ENCODE results near the gene FTCD.

The FTCD gene

DNA sequence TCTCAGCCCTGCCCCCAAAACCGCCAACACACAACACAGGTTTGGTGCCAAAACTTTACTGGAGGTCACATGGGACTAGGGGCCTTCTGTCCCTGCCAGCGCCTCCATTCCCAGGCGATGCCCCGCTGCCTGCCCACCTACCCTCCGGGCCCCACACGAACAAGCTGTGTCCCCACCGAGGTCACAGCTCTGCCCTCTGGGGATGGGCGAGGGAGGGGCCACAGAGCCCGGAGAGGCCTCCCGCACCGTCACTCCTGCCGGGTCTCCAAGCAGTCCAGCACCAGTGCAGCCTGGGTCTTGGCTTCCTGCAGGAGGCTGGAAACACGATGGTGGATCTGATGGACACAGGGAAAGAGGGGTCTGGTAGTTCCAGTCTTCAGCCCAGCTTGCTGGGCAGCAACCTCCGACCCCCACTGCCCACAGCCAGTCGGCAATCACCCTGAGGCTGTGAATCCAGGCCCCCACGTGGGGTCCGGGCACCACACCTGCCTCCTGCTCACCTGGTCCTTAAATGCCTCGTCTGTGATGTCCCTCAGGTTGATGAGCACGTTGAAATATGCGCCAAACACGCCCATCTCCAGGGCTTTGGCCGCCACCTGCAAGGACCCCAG, 18.5 kb downstream of the FTCD start:
- DNase-seq = no peak

DNA sequence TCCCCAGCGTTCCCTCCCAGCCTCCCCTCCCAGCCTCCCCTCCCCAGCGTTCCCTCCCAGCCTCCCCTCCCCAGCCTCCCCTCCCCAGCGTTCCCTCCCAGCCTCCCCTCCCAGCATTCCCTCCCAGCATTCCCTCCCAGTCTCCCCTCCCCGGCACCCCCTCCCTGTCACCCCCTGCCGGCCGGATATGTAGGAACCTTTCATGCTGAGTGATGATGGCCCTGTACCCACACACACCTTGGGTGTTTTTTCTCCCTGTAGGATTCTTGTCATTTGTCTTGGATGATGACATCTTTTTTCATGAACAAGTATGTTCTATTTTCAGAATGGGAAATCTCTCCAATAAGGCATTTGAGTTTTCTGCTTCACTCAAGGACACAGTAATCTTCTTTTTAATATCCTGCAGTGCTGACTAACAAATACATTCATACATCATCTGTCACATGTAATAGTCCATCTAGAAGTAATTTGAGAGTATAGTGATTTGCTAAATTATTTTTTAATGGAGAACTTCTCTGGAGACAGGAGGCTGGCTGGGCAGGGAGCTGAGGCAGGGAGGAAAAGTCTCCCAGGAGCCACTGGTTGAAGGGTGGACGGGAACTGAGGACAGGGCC, 19.5 kb downstream of the FTCD start:
- DNase-seq = no peak

DNA sequence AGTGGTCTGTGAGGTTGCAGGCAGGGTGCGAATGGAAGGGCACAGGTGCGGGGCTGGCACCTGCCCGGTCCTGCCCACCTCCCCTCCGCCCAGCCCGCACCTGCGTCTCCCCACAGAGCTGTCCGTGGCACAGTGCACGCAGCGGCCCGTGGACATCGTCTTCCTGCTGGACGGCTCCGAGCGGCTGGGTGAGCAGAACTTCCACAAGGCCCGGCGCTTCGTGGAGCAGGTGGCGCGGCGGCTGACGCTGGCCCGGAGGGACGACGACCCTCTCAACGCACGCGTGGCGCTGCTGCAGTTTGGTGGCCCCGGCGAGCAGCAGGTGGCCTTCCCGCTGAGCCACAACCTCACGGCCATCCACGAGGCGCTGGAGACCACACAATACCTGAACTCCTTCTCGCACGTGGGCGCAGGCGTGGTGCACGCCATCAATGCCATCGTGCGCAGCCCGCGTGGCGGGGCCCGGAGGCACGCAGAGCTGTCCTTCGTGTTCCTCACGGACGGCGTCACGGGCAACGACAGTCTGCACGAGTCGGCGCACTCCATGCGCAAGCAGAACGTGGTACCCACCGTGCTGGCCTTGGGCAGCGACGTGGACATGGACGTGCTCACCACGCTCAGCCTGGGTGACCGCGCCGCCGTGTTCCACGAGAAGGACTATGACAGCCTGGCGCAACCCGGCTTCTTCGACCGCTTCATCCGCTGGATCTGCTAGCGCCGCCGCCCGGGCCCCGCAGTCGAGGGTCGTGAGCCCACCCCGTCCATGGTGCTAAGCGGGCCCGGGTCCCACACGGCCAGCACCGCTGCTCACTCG, 23.3 kb downstream of the FTCD start:
- no peak for DNase-seq

DNA sequence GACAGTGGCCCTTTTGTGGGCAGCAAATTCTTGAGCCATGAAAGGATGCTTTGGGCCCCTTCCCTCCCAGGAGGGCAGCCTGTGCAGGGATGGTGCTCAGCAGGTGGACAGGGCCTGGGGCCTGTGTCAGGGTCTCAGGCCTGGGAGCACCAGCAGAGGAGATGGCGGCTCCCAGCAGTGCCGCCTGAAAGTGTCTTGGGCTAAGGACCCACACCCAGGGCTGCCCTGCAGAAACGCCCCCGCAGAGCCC, 23.9 kb downstream of the FTCD start:
- no peak for DNase-seq

DNA sequence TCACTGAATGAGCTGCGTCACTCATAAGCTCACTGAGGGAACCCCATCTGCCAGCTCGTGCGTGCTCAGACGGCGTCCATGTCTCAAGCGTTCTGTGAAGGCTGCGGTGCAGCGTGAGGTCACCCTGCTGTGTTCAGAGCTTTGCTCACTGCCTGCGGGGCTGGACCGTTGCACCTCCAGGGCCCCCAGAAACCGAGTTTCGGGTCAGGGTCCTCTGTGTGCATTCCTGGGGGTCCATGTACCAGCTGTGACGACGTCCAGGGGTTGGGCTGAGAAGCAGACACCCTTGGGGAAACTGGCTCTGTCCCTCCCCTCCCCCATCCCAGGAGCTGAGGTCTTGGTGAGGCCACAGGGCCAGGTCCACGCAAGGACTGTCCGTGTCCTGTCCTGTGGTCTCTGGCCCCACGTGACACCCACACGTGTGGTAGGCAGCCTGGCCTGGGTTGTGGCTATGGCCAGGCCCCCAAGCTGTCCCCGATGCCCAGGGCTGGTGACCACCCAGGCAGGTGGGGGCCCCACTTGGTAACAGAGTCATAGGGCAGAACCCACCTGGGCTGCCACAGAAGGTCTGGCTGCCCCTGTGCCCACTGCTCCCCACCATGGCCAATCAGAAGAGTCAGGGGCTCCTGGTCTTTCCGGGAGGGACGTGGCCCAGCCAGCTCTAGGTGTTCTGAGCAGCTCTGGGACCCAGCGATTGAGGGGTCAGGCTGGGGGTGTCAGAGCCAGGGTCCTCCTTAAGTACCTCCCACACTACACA, 24.4 kb downstream of the FTCD start:
- DNase-seq = no peak

DNA sequence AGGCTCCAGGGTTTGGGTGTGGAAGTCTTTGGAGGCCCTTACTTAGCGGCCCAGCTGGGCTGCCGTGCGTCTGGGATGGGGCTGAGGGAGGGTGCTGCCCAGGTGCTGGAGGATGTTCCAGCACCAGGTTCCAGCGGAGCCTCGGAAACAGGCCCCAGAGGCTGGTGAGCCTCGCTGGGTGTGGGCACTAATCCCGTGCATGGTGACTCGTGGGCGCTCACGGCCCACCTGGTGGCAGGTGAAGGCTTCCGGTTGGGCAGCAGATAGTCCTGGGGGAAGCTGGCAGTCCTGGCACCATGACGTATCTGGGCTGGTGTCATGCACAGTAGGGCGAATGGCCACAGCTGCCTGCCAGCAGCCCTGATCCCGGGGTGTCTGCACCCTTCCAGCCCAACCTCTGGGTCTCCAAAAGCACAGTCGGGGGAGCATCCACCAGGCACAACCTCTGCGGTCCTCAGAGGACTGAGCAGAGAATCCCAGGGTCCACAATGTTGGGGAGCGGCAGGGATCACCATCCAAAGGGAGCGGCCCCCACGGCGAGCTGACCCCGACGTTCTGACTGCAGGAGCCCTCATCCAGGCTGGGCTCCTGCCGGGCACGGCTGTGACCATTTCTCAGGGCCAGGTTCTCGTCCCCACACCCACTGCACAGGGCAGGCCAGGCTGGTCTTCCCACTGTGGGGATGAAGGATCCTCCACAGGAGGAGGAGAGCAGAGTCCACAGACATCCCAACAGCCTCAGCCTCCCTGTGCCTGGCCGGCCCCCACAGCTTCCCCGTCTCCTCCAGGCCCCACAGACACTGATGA, 25.3 kb downstream of the FTCD start:
- no peak for DNase-seq

DNA sequence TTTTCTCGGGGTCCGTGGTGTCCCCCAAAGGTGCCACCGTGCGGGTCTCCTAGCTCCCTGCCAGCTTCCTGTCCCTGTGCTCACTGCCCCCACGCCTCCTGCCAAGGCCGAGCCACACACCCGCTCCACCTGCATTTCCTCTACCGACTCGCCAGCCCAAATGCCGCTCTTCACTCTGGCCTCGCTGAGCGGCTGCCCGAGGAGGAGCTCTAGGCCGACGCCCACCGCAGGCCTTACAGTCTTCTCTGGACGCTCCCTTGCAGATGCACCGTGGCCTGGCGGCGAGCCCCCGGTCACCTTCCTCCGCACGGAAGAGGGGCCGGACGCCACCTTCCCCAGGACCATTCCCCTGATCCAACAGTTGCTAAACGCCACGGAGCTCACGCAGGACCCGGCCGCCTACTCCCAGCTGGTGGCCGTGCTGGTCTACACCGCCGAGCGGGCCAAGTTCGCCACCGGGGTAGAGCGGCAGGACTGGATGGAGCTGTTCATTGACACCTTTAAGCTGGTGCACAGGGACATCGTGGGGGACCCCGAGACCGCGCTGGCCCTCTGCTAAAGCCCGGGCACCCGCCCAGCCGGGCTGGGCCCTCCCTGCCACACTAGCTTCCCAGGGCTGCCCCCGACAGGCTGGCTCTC, 26.3 kb downstream of the FTCD start:
- DNase-seq = no peak

DNA sequence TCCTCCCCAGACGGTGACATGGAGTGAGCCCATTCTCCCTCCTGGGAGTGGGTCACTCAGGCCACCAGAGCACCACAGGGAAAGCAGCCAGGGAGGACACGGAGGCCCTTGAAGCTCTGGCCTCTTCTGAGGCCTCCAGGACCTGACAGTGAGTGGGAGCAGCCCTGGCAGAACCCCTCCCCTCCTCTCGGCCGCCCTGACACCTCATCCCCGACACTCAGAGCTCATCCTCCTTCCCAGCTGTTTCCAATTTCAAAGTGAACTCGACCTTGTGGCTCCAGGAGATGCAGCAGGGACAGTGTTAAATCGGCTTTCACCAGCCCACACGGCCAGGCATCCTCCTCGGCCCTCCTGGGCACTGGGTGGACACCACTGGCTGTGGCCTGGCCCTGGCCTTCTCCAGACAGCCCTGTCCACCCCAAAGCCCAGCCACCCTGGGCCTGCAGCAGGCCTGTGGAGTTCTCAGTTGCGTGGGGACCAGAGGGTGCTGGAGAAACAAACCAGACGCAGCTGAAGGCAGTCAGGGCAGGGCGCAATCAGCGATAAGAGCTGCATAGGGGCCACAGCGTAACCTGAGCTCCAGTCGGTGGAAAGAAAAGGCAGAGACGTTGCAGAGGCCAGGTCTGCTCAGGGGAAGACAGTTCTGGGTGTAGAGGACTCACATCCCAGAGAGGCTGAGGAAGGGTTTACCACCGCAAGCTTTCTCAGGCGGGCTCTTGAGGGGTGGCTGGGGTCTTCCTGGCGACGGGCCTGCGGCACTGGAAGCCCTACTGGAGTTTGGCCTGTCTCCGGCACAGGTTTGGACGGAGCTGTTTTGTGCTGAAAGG, 27.1 kb downstream of the FTCD start:
- no peak for DNase-seq

DNA sequence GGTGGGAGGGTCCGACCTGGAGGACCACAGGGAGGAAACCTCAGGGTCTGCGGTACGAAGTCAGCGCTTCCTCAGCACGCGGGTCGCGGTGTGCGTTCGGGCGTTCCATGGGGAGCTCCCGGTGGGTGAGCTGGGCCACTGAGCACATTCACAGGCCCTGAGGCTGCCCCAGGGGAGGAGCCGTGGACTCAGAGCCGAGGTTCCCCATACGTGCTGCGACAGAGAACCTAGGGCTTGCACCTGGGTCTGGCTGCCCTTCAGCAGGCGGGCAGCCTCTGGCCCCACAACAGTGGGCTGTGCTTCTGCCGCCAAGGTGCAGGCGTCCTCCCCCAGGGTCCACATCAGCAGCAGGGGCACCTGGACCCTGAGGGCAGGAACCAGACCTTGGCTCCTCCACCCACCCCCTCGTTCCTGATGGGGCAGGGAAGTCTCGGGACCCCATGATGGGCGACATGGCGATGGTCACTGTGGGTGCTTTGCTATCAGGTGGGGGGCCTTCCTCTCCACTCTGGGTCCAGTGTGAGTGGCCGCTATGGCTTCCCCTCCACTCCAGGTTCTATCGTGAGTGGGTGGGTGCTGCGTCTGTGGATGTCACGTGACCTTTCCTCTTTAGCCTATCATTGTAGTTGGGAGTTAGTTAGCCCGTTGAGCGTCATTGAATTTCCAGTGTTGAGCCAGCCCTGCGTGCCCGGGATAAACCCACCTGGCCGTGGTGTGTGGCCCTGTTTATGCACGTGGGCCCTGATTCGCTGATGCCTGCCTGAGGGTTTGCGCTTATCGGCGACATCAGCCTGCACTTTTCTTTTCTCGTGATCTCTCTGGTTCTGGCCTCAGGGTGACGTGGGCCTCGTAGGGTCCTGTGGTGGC, 27.9 kb downstream of the FTCD start:
- no peak for DNase-seq

DNA sequence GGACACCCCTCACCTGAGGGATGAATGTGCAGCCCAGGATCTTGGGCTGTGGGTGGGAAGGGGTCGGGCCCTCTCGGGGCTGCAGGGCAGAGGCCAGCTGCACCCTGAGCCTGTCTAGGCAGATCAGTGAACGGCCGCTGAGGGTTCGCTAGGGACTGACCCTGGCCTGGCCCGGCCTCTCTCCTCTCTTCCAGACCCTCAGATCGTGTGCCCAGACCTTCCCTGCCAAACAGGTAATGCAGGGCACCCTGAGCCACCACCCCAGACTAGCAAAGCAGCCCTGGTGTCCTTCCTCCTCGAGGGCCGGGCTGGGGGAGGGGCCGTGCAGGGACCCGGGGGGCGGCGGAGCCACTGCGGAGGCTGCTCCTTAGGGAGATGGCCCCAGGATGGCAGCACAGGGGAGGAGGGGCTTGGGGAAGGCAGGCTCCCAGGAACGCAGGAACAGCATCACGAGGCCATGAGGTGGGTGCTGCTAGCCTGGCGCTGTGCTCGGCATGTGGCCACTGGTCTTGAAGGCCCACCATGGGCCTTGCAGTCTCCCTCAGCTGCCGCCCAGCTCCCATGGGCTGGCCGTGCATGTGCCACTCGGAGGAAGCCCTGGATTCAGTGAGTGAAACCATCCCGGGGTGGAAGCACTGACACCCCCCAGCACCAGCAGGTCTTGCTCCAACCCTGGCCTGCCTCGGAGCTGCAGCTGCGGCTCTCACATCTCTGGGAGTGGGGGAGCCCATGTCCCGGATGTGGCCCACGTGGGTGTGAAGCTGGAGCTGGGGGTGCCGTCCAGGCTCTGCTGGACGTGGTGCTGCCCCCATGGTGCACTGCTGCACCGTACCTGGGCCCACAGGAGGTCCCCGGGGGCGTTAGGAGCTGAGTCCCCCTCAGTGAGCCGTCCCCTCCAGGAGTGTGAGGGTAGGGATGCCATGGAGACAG, 28.8 kb downstream of the FTCD start:
- no peak for DNase-seq

DNA sequence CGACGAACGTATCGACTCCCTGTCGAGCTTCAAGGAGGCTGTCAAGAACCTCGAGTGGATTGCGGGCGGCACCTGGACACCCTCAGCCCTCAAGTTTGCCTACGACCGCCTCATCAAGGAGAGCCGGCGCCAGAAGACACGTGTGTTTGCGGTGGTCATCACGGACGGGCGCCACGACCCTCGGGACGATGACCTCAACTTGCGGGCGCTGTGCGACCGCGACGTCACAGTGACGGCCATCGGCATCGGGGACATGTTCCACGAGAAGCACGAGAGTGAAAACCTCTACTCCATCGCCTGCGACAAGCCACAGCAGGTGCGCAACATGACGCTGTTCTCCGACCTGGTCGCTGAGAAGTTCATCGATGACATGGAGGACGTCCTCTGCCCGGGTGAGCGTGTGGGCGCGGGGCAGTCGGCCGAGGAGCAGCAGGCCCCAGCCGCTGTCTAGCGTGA, 29.5 kb downstream of the FTCD start:
- DNase-seq = no peak

DNA sequence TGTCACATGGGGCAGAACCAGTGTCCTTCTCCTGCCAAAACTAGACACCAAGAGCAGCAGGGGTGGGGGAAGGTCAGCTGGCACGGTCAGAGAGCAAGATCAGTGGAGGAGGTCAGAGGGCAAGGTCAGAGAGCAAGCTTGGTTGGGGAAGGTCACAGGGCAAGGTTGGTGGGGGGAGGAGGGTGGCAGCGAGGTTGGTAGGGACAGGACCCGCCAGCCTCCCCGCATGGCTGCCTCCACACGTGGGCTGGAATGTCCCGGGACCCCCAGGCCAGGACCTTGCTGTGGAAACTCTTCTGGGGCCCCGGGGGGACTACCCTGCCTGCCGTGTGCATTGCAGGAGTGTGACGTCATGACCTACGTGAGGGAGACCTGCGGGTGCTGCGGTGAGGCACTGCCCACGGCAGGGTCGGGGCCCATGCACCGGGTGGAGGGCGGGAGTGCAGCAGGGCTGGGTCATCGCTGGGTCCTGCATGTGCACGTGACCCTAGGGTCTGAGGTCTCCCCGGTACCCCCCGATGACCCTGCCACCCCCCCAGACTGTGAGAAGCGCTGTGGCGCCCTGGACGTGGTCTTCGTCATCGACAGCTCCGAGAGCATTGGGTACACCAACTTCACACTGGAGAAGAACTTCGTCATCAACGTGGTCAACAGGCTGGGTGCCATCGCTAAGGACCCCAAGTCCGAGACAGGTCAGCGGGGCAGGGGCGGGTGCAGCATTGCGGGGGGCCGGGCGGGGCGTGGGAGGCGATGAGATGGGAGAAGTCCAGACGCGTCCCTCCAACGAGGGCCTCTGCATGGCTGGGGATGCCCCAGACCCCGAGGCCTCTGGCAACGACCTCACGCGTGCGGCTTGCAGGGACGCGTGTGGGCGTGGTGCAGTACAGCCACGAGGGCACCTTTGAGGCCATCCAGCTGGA, 30.2 kb downstream of the FTCD start:
- DNase-seq = no peak

DNA sequence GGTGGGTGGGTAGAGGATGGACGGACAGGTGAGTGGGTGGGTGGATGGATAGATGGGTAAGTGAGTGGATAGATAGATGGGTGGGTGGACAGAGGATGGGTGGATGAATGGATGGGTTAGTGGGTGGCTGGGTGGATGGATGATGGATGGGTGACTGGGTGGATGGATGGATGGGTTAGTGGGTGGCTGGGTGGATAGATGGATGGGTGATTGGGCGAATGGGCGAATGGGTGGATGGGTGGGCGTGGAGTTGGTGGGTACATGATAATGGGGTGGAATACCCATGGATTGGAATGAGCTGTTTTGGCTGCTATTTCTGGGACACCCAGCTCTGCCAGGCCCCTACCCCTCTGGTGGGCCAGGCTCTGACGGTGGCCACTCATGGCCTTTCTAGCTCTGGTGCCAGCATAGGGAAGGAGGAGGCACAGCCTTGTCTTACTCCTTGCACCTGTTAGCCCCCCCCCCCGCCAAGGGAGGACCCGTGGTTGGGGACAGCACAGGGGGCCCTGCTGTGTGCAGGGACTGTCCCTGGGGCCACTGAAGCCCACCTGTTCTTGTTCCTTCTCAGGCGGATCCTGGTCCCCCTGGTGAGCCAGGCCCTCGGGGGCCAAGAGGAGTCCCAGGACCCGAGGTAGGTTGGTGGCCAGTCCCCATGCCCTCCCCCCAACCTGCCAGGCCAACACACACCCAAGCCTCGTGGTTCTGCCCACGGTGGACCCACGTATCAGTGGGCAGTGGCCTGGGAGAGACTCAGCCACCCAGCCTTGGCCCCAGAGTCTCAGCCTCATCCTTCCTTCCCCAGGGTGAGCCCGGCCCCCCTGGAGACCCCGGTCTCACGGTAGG, 31.1 kb downstream of the FTCD start:
- DNase-seq = no peak

DNA sequence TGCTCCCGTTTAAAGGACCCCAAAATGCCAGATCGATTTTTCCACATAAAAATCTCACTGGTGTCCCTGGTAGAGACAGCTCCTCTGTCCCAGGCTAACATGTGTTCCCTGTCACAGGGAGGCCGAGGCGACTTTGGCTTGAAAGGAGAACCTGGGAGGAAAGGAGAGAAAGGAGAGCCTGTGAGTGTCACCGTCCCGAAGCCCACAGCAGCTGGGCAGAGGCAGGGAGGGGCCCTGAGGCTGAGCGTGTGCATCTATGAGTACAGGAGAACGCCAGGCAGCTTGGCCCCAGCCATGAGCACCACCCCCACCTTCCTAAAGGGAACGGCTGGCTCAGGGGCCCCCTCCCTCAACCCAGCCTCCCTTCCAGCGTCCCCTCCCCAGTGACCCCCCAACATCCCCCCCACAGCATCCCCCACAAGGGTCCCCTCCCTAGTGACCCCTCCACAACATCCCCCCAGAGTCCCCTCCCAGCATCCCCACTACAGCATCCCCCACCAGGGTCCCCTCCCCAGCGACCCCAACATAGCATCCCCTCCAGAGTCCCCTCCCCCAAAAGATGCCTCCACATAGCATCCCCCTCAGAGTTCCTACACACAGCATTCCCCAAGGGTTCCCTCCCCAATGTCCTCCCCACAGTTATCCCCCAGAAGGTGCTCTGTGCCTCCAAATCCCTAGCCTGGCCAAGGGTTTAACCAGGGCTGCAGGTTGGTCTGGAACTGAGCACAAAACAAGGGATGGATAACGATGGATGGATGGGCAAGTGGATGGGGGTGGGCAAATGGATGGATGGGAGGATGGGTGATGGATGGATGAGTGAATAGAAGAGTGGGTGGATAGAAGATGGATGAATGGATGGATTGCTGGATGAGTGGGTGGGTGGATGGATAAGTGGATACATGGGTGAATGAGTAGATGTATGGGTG, 32.4 kb downstream of the FTCD start:
- no peak for DNase-seq

DNA sequence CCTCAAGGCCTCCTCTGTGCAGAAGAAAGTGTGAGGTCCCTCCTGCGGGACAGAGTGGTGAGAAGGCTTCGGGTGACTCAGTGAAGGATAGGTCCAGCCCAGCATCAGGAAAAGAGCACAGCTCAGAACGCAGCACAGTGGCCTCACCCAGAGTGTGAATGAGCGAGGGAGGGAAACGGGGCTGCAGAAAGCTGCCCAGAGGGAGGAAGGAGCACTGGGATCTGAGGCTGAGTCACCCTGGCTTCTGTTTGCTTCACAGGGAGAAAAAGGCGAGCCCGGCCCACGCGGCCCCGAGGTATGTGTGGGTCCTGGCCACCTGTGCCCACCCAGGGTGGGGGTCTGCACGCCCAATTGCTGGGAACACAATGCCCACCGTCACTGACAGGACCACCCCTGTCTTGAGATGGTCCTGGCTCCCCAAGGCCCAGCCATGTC, 33.1 kb downstream of the FTCD start:
- no peak for DNase-seq
